Left hindlimb (tissue), 1 donor: ENCODE results near the gene WBP1.
"Not testable (repeated sequence)": the region's sequence is repeated elsewhere in the genome, so short reads cannot be mapped to it uniquely, and the experiment has no call there.

ENCODE experiments used
- DNase-seq: peaks from one replicate; pipeline ENCODE4 v3.0.0-alpha.2; 2018

Gene WBP1

GRCh38 chr2:74454654-74455511, 3.4 kb upstream of the WBP1 start, which contains the start of gene INO80B:
Gene INO80B, plus strand, starts transcription at chr2:74455087. Its CDS starts 30 bp downstream, at chr2:74455117.
- DNase-seq = peak; percentile 96

- DNase-seq = no peak
Observed at GRCh38 chr2:74457129-74457548, 1.1 kb upstream of the WBP1 start.

GRCh38 chr2:74457549-74458131, 598 bp upstream of the WBP1 start:
- peak; percentile 81 for DNase-seq

GRCh38 chr2:74458938-74459363, 713 bp downstream of the WBP1 start:
- peak; percentile 34 for DNase-seq

GRCh38 chr2:74459503-74460118, 1.4 kb downstream of the WBP1 start:
- DNase-seq = not testable (repeated sequence)

GRCh38 chr2:74460187-74460586, 1.9 kb downstream of the WBP1 start:
- DNase-seq = peak; percentile 34

- peak; percentile 36 for DNase-seq
Observed at GRCh38 chr2:74461187-74462053, 3.2 kb downstream of the WBP1 start.

- no peak for DNase-seq
Observed at GRCh38 chr2:74462054-74462785, 4.0 kb downstream of the WBP1 start.

GRCh38 chr2:74462786-74463105, 4.5 kb downstream of the WBP1 start:
- DNase-seq = no peak

- no peak for DNase-seq
Observed at GRCh38 chr2:74464406-74464805, 6.2 kb downstream of the WBP1 start.

GRCh38 chr2:74470742-74471141, 12.5 kb downstream of the WBP1 start:
- not testable (repeated sequence) for DNase-seq

- no peak for DNase-seq
Observed at GRCh38 chr2:74471332-74472065, 13.3 kb downstream of the WBP1 start.

GRCh38 chr2:74472086-74472944, 14.1 kb downstream of the WBP1 start, which contains the start of gene MRPL53:
Gene MRPL53, minus strand, starts transcription at chr2:74472680. Its CDS starts 20 bp downstream, at chr2:74472660.
- peak; percentile 94 for DNase-seq

GRCh38 chr2:74472945-74473258, 14.7 kb downstream of the WBP1 start:
- DNase-seq = no peak

GRCh38 chr2:74474481-74474880, 16.2 kb downstream of the WBP1 start:
- DNase-seq = no peak

GRCh38 chr2:74474899-74475298, 16.7 kb downstream of the WBP1 start:
- DNase-seq = no peak

GRCh38 chr2:74481431-74481830, 23.2 kb downstream of the WBP1 start:
- DNase-seq = no peak

- DNase-seq = no peak
Observed at GRCh38 chr2:74481961-74482800, 23.9 kb downstream of the WBP1 start.
